ENCODE measurements around the gene PSME3IP1.
"Not testable (repeated sequence)": the region's sequence is repeated elsewhere in the genome, so short reads cannot be mapped to it uniquely, and the experiment has no call there.

The PSME3IP1 gene

DNA sequence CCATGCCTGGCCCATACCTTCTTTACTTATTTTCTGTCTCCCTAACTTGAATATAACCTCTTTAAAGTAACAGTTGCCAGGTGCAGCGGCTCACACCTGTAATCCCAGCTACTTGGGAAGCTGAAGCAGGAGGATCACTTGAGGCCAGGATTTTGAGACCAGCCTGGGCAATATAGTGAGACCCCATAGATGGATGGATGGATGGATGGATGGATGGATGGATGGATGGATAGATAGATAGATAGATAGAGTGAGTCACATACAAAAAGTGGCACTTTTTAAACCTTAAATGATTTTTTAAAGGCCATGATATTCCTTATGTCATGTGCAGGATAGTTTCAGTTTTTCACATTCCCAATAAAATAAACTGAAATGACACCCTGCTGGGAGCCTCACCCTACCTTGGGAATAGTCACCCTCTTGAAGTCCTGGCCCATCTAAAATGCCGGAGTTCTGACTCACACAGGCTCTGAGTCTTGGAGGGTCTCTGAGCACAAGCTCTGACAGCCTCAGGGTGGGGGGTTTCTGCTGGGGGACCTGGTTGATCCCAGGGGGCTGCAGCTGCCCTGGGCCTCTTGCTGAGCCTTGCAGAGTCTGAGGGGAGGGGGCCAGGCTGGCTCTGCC, 67.3 kb downstream of the PSME3IP1 start:
- Histone ChIP-seq H3K36me3 (ENCODE audit: control insufficient read depth, insufficient read depth, low read length) (peaks cover 74% of the 10 kb centered on the region), H3K9me3 (ENCODE audit: control insufficient read depth, low read length) (no peaks in the 10 kb centered on the region), H3K27ac (ENCODE audit: low read depth, low read length, severe bottlenecking) (no peak overlapping the region), H3K4me1 (ENCODE audit: control insufficient read depth, insufficient read depth, low read length, poor library complexity, severe bottlenecking) (peaks cover 23% of the 10 kb centered on the region), H3K4me3 (ENCODE audit: extremely low read depth, insufficient read depth, low read length, poor library complexity, severe bottlenecking) (no peak overlapping the region)
- 100% methylated on average over 1 of the region's 2 CpGs for WGBS, 2 experiments (ENCODE audit: insufficient coverage in 2 of 2)

- Histone ChIP-seq H3K27ac (ENCODE audit: low read depth, low read length, severe bottlenecking) (peak overlapping the region; percentile 72), H3K4me3 (ENCODE audit: extremely low read depth, insufficient read depth, low read length, poor library complexity, severe bottlenecking) (no peak overlapping the region), H3K36me3 (ENCODE audit: control insufficient read depth, insufficient read depth, low read length) (peaks cover 54% of the 10 kb centered on the region), H3K9me3 (ENCODE audit: control insufficient read depth, low read length) (no peaks in the 10 kb centered on the region), H3K4me1 (ENCODE audit: control insufficient read depth, insufficient read depth, low read length, poor library complexity, severe bottlenecking) (peaks cover 35% of the 10 kb centered on the region)
- WGBS, 2 experiments (ENCODE audit: insufficient coverage in 2 of 2) = 69 to 77% methylated on average over 20 to 24 of the region's 25 CpGs
Measured at GRCh38 chr16:57115514-57116182, 70.2 kb downstream of the PSME3IP1 start.

GRCh38 chr16:57115168-57115513, 70.7 kb downstream of the PSME3IP1 start:
- peaks cover 54% of the 10 kb centered on the region for H3K36me3 ChIP-seq (ENCODE audit: control insufficient read depth, insufficient read depth, low read length)
- H3K4me3 ChIP-seq (ENCODE audit: extremely low read depth, insufficient read depth, low read length, poor library complexity, severe bottlenecking) = no peak overlapping the region
- H3K4me1 ChIP-seq (ENCODE audit: control insufficient read depth, insufficient read depth, low read length, poor library complexity, severe bottlenecking) = peaks cover 35% of the 10 kb centered on the region
- 72 to 76% methylated on average over 6 to 10 of the region's 10 CpGs for WGBS, 2 experiments (ENCODE audit: insufficient coverage in 2 of 2)
- H3K9me3 ChIP-seq (ENCODE audit: control insufficient read depth, low read length) = no peaks in the 10 kb centered on the region
- H3K27ac ChIP-seq (ENCODE audit: low read depth, low read length, severe bottlenecking) = peak overlapping the region; percentile 72

GRCh38 chr16:57113664-57114063, 72.2 kb downstream of the PSME3IP1 start:
- 89% methylated on average over 1 of the region's 5 CpGs; no CpG with 5 or more reads in 1 of the 2 experiments for WGBS, 2 experiments (ENCODE audit: insufficient coverage in 2 of 2)
- H3K4me3 ChIP-seq (ENCODE audit: extremely low read depth, insufficient read depth, low read length, poor library complexity, severe bottlenecking) = no peak overlapping the region
- H3K9me3 ChIP-seq (ENCODE audit: control insufficient read depth, low read length) = no peaks in the 10 kb centered on the region
- H3K4me1 ChIP-seq (ENCODE audit: control insufficient read depth, insufficient read depth, low read length, poor library complexity, severe bottlenecking) = peaks cover 41% of the 10 kb centered on the region
- peaks cover 42% of the 10 kb centered on the region for H3K36me3 ChIP-seq (ENCODE audit: control insufficient read depth, insufficient read depth, low read length)
- H3K27ac ChIP-seq (ENCODE audit: low read depth, low read length, severe bottlenecking) = no peak overlapping the region

- no peaks in the 10 kb centered on the region for H3K9me3 ChIP-seq (ENCODE audit: control insufficient read depth, low read length)
- H3K27ac ChIP-seq (ENCODE audit: low read depth, low read length, severe bottlenecking) = no peak overlapping the region
- 95 to 99% methylated on average over 11 to 14 of the region's 14 CpGs for WGBS, 2 experiments (ENCODE audit: insufficient coverage in 2 of 2)
- no peak overlapping the region for H3K4me3 ChIP-seq (ENCODE audit: extremely low read depth, insufficient read depth, low read length, poor library complexity, severe bottlenecking)
- peaks cover 38% of the 10 kb centered on the region for H3K36me3 ChIP-seq (ENCODE audit: control insufficient read depth, insufficient read depth, low read length)
- peaks cover 35% of the 10 kb centered on the region for H3K4me1 ChIP-seq (ENCODE audit: control insufficient read depth, insufficient read depth, low read length, poor library complexity, severe bottlenecking)
Measured at GRCh38 chr16:57113042-57113453, 72.8 kb downstream of the PSME3IP1 start.

DNA sequence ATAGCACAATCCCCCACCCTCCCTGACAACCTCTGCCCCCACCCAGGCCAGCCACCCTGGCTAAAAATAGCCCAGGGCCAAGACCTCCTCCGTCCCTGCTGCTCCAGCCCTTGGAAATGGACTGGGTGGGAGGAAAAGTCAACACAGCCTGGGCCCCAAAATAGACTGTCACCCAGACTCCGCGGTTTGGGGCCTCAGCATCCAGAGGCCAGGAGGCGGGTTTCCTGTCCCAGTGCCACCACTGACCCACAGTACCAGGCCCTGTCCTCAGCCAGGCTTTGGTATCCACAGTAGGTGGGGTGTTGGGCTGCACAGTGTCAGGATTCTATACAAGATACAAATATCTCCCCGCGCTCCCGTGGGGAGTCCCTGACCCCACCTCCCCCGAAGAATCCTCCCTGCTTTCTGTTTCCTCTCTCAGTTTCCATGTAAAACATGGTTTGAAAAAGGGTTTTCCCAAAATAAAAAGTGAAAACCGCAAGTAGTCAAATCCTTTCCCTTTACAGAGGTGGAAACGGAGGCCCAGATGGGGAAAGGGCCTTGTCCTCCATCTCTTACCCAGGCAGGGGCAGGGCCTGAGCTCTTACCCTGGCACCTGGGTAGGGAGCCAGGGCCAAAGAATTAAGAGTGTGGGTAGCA, 73.3 kb downstream of the PSME3IP1 start:
- 90 to 97% methylated on average over 5 to 6 of the region's 10 CpGs for WGBS, 2 experiments (ENCODE audit: insufficient coverage in 2 of 2)
- Histone ChIP-seq H3K27ac (ENCODE audit: low read depth, low read length, severe bottlenecking) (no peak overlapping the region), H3K36me3 (ENCODE audit: control insufficient read depth, insufficient read depth, low read length) (peaks cover 34% of the 10 kb centered on the region), H3K4me1 (ENCODE audit: control insufficient read depth, insufficient read depth, low read length, poor library complexity, severe bottlenecking) (peaks cover 31% of the 10 kb centered on the region), H3K4me3 (ENCODE audit: extremely low read depth, insufficient read depth, low read length, poor library complexity, severe bottlenecking) (no peak overlapping the region), H3K9me3 (ENCODE audit: control insufficient read depth, low read length) (no peaks in the 10 kb centered on the region)

GRCh38 chr16:57111420-57111819, 74.4 kb downstream of the PSME3IP1 start:
- peaks cover 31% of the 10 kb centered on the region for H3K4me1 ChIP-seq (ENCODE audit: control insufficient read depth, insufficient read depth, low read length, poor library complexity, severe bottlenecking)
- H3K4me3 ChIP-seq (ENCODE audit: extremely low read depth, insufficient read depth, low read length, poor library complexity, severe bottlenecking) = no peak overlapping the region
- H3K36me3 ChIP-seq (ENCODE audit: control insufficient read depth, insufficient read depth, low read length) = peaks cover 24% of the 10 kb centered on the region
- no peaks in the 10 kb centered on the region for H3K9me3 ChIP-seq (ENCODE audit: control insufficient read depth, low read length)
- WGBS, 2 experiments (ENCODE audit: insufficient coverage in 2 of 2) = no CpG with 5 or more reads among the region's 2 CpGs
- no peak overlapping the region for H3K27ac ChIP-seq (ENCODE audit: low read depth, low read length, severe bottlenecking)

GRCh38 chr16:57110937-57111336, 74.9 kb downstream of the PSME3IP1 start:
- Histone ChIP-seq H3K36me3 (ENCODE audit: control insufficient read depth, insufficient read depth, low read length) (peaks cover 20% of the 10 kb centered on the region), H3K27ac (ENCODE audit: low read depth, low read length, severe bottlenecking) (no peak overlapping the region), H3K9me3 (ENCODE audit: control insufficient read depth, low read length) (no peaks in the 10 kb centered on the region), H3K4me3 (ENCODE audit: extremely low read depth, insufficient read depth, low read length, poor library complexity, severe bottlenecking) (no peak overlapping the region), H3K4me1 (ENCODE audit: control insufficient read depth, insufficient read depth, low read length, poor library complexity, severe bottlenecking) (peaks cover 31% of the 10 kb centered on the region)
- WGBS, 2 experiments (ENCODE audit: insufficient coverage in 2 of 2) = 75 to 100% methylated on average over 2 of the region's 4 CpGs

DNA sequence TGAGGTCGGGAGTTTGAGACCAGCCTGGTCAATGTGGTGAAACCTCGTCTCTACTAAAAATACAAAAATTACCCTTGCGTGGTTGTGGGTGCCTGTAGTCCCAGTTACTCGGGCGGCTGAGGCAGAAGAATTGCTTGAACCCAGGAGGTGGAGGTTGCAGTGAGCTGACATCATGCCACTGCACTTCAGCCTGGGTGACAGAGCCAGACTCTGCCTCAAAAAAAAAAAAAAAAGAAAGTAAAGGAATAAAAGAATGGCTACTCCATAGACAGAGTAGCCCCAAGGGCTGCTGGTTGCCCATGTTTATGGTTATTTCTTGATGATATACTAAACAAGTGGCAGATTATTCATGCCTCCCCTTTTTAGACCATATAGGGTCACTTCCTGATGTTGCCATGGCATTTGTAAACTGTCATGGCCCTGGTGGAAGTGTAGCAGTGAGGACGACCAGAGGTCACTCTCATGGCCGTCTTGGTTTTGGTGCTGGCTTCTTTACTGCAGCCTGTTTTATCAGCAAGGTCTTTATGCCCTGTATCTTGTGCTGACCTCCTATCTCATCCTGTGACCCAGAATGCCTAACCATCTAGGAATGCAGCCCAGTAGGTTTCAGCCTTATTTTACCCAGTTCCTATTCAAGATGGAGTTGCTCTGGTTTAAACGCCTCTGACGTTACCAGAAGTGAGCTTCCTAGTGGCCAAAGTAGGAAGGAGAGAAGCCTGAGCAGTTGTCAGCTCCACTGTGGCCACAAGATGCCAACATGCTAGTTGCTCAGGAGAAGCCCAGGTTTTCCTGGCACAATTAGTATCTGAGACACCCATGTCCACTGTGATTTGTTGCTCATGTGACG, 76.4 kb downstream of the PSME3IP1 start:
- Histone ChIP-seq H3K4me1 (ENCODE audit: control insufficient read depth, insufficient read depth, low read length, poor library complexity, severe bottlenecking) (peaks cover 24% of the 10 kb centered on the region), H3K36me3 (ENCODE audit: control insufficient read depth, insufficient read depth, low read length) (peaks cover 14% of the 10 kb centered on the region)
- not testable (repeated sequence) for H3K4me3 ChIP-seq (ENCODE audit: extremely low read depth, insufficient read depth, low read length, poor library complexity, severe bottlenecking); H3K27ac ChIP-seq (ENCODE audit: low read depth, low read length, severe bottlenecking); H3K9me3 ChIP-seq (ENCODE audit: control insufficient read depth, low read length)
- 88 to 94% methylated on average over 8 to 10 of the region's 10 CpGs for WGBS, 2 experiments (ENCODE audit: insufficient coverage in 2 of 2)

DNA sequence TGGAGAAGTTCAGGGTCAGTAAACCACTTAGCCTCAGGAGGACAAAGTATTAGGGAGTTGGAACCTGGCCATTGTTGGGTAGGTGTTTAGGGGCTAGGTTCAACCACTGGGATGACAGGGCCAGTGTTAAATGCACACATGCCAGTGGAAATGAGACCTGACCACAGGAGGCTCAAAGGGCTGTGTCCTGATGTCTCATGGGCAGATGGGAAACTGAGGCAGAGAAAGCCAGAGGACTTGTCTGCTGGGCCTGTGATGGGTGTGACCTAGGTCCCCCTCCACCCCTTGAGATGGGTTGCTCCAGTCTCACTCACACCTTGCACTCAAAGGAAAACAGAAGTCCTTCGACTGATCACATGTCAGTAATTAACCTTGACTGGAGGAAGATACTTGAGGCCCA, 77.4 kb downstream of the PSME3IP1 start:
- WGBS, 2 experiments (ENCODE audit: insufficient coverage in 2 of 2) = no CpG with 5 or more reads among the region's 1 CpG
- peaks cover 4% of the 10 kb centered on the region for H3K36me3 ChIP-seq (ENCODE audit: control insufficient read depth, insufficient read depth, low read length)
- no peaks in the 10 kb centered on the region for H3K9me3 ChIP-seq (ENCODE audit: control insufficient read depth, low read length)
- H3K4me1 ChIP-seq (ENCODE audit: control insufficient read depth, insufficient read depth, low read length, poor library complexity, severe bottlenecking) = peaks cover 24% of the 10 kb centered on the region
- no peak overlapping the region for H3K4me3 ChIP-seq (ENCODE audit: extremely low read depth, insufficient read depth, low read length, poor library complexity, severe bottlenecking)
- H3K27ac ChIP-seq (ENCODE audit: low read depth, low read length, severe bottlenecking) = no peak overlapping the region
